GM23248 (cell line): ENCODE results near the gene GALNT12.

Source experiments
- EZH2 ChIP-seq: fragments of 200-600 bp; sonication (generic); IDR thresholded peaks from 2 replicates; pipeline ENCODE4 v1.6.1; 2018; ENCODE audit warnings: antibody characterized with exemption, mild to moderate bottlenecking; ENCODE audit not compliant: insufficient read depth, poor library complexity, severe bottlenecking
- EZH2phosphoT487 ChIP-seq: fragments of 200-600 bp; sonication (generic); IDR thresholded peaks from 2 replicates; pipeline ENCODE4 v1.6.1; 2018; ENCODE audit warnings: antibody characterized with exemption, moderate library complexity, mild to moderate bottlenecking, low read depth; ENCODE audit not compliant: insufficient read depth

DNA sequence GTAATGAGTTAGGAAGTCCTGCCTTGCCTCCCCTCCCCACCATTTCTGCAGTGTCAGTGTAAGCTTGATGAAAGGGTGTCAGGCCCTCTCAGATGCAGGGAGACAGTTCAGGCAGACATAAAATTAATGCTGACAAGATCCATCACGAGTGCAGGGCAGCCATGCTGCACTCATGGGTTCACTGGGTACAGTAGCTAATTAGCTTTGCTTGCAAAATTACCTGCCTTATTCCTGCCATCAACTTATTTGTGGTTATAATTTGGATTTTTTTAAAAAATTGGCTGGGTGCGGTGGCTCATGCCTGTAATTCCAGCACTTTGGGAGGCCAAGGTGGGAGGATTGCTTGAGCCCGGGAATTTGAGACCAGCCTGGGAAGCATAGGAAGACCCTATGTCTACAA, 17.9 kb downstream of the GALNT12 start:
- TF ChIP-seq EZH2 (no peak), EZH2phosphoT487 (no peak)
